Measurements from ENCODE around the gene CPNE7.

The CPNE7 gene

DNA sequence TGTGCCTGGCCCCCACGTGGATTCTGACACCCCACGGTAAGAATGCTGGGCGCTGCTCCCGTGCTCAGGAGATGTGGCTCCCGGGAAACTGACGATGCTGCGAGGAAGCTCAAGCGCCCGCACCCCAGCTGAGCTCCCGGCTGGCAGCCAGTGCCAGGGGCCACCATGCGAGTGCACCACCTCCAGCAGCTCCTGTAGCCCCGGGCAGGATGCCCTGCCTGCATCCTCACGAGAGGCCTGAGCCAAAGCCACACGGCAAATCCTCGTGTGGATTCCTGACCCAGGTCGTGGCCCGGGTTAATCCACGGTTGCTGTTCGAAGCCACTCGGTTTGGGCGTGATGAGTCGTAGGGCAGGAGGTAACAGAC is 26.3 kb downstream of the CPNE7 start:
- TF ChIP-seq, protein P1, sequence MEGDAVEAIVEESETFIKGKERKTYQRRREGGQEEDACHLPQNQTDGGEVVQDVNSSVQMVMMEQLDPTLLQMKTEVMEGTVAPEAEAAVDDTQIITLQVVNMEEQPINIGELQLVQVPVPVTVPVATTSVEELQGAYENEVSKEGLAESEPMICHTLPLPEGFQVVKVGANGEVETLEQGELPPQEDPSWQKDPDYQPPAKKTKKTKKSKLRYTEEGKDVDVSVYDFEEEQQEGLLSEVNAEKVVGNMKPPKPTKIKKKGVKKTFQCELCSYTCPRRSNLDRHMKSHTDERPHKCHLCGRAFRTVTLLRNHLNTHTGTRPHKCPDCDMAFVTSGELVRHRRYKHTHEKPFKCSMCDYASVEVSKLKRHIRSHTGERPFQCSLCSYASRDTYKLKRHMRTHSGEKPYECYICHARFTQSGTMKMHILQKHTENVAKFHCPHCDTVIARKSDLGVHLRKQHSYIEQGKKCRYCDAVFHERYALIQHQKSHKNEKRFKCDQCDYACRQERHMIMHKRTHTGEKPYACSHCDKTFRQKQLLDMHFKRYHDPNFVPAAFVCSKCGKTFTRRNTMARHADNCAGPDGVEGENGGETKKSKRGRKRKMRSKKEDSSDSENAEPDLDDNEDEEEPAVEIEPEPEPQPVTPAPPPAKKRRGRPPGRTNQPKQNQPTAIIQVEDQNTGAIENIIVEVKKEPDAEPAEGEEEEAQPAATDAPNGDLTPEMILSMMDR (conservative IDR thresholded peaks at IDR 0.05; ENCODE audit: low read length) = no peak
- H3K4me3 ChIP-seq (ENCODE audit: low read length) = no peak overlapping the region
- no peak for DNase-seq (ENCODE audit: low read depth)

DNA sequence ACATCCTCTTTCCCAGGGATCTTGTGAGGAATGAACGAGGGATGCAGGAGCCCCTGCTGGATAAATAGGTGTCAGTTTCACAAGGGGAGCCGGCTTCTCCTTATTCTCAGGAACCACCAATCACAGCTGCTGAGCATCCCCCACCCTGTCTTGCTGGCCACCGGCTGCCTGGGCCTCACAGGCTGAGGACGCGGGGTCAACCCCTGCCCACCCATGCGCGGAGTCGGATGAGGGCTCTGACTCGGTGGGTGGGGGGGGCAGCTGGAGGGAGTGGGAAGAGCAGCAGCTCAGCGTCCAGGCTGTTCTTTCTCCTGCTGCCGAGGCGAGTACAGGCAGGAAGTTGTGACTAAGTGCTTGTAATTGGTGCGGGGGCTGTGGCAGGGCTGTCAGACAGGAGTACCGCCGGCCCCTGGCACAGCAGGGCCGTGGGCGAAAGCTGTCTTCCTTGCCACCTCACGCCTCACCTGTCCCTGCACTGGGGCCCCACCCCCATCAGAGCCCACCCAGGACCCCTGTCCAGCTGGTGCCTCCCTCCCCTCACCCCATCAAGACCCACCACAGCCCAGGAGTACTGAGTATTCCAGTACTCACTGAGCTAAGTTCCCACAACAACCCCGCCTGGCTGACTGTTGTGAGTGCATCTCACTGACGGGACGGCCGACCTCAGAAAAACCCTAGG is 26.9 kb downstream of the CPNE7 start:
- DNase-seq (ENCODE audit: low read depth) = peak; percentile 67
- TF ChIP-seq, protein P1 (conservative IDR thresholded peaks at IDR 0.05; ENCODE audit: low read length) = no peak
- H3K4me3 ChIP-seq (ENCODE audit: low read length) = peak overlapping the region; percentile 24; the same call in 1 of the 2 replicates

DNA sequence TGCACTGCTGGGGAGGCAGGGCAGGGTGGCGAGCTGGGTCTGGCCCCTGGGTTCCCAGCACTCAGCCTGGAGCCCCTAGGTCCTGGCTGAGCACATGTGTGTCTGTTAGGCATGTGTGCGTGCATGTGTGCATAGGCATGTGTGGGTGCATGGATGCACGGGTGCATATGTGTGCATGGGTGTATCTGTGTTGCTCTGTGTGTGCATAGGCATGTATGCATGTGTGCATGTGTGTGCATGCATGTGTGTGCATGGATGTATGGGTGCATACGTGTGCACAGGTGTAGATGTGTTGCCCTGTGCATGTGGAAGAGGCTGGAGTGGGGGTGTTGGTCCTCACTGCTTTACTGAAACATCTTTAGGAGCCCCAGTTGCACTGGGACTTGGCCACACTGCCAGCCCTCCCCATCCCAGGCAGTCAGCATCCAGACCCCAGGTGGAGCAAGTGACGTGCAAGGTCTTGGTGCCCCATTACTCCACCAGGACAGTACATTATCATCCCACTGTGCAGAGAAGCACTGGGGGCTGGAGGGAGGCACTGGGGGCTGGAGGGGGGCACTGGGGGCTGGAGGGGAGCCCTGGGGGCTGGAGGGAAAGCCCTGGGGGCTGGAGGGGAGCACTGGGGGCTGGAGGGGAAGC is 27.5 kb downstream of the CPNE7 start:
- TF ChIP-seq, protein P1 (conservative IDR thresholded peaks at IDR 0.05; ENCODE audit: low read length) = no peak
- no peak for DNase-seq (ENCODE audit: low read depth)
- no peak overlapping the region for H3K4me3 ChIP-seq (ENCODE audit: low read length)

DNA sequence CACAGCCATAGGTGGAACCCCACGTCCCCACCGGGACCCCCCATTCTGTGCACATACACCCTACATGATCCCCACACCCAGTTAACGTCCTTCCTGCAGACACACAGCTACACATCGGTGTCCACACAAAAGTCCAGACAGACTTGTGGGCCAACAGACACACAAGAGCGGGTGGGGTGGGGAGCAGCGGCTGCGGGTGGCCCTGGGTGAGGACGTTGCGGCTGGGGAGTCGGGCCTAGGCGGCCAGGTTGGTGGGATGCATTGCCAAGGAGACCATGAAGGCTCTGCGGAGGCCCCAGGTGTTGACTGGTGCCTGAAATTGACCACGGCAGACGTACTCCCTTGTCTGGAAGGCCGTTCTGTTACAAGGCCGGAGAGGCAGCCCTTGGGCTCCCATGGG is 29.2 kb downstream of the CPNE7 start:
- TF ChIP-seq, protein P1 (conservative IDR thresholded peaks at IDR 0.05; ENCODE audit: low read length) = no peak
- no peak for DNase-seq (ENCODE audit: low read depth)
- H3K4me3 ChIP-seq (ENCODE audit: low read length) = no peak overlapping the region

DNA sequence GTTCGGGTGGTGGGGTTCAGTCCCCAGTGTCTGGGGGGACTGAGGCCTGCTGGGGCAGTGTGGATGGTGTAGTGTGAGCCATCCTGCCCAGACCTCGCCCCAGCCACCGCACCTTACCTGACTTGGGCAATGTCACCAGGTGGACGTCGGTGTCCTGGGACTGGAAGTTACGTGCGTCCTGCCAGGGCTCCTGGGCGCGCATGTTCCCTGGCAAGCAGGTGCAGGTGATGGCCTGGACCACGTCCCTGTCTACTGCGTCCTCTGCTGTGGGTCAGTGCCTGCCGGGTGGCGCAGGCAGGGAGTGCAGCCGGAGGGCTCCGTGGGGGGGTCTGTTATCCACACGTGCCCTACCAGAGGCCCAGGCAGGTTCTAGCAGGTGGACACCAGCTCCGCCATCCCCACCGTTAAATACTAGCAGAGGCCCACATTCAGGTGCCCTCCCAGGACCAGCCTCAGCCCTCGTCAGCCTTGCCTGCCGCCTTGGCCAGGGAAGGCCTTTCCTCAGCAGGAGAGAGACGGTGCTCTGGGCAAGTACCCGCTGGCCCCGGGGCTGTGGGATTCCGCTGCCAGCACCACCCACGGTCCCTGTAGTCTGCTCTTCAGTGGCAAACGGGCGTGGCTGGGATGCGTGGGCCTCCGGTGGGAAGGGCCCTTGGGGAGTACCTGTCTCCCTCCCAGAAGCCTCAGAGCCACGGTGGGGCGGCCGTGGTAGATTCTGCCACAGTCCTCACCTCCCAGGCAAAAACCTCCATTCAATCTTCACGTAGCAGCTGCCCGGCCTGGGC is 29.8 kb downstream of the CPNE7 start:
- no peak overlapping the region for H3K4me3 ChIP-seq (ENCODE audit: low read length)
- no peak for DNase-seq (ENCODE audit: low read depth)
- TF ChIP-seq, protein P1 (conservative IDR thresholded peaks at IDR 0.05; ENCODE audit: low read length) = no peak

DNA sequence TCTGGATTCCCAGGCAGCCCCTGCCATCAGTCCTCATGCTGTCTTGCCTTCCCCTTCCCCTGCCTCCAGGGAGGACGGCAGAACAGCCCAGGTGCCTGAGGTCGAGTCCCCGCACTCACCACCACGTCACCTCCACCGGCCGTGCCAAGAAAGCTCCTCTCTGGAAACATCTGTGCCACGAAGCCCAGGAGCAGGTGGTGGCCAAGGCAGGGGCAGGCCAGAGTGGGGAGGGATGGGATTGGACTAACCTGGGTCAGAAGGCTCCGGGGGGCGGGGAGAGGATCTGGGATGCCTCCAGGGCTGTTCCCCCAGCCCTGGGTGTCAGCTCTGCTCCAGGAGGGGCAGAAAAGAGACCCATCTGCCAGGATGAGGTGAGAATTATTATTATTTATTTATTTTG is 30.4 kb downstream of the CPNE7 start:
- no peak for DNase-seq (ENCODE audit: low read depth)
- TF ChIP-seq, protein P1 (conservative IDR thresholded peaks at IDR 0.05; ENCODE audit: low read length) = no peak
- H3K4me3 ChIP-seq (ENCODE audit: low read length) = no peak overlapping the region
